Prostate gland (tissue), 2 donors: Measurements from ENCODE around the gene CDK11A.

Source experiments
- POLR2A ChIP-seq: fragments of 450-650 bp; IDR thresholded peaks from one replicate; pipeline ENCODE4 v1.6.1; 2016; ENCODE audit warnings: antibody characterized with exemption, mild to moderate bottlenecking
- POLR2AphosphoS5 ChIP-seq: sonication (generic); formaldehyde crosslinking; IDR thresholded peaks from one replicate; pipeline ENCODE4 v1.6.1; 2017; ENCODE audit warnings: antibody characterized with exemption
- TF ChIP-seq, protein P1 (sequence below), 4 experiments: fragments of 200-600 bp in 2 of 4; fragments of 450-650 bp in 2 of 4; sonication (generic) in 2 of 4; IDR thresholded peaks; 1 replicate in 3 of 4; 2 replicates in 1 of 4; pipeline ENCODE4 v1.5.1; 2016 to 2019; ENCODE audit warnings: antibody characterized with exemption in 4 of 4, mild to moderate bottlenecking in 2 of 4, moderate library complexity in 2 of 4

DNA sequence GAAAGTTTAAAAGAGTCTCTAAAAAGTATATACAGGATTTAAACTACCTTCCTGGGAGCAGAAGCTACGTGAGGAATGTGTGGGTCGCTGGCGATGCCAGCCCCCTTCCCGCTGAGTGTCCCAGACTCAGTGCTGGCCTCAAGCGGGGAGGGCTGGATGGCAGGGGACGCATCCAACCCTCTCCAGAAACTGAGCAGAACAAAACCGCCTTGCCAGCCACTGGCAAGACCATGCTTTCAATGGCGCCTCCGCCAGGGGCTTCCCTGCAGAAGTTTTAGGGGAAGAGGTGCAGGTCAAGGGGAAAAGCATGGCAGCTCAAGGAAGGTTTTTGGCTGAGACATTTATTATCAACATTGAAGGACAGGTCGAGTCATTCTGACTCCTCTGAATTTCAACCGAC is 28.0 kb upstream of the CDK11A start:
- TF ChIP-seq POLR2A (no peak), POLR2AphosphoS5 (no peak)
- TF ChIP-seq, protein P1, sequence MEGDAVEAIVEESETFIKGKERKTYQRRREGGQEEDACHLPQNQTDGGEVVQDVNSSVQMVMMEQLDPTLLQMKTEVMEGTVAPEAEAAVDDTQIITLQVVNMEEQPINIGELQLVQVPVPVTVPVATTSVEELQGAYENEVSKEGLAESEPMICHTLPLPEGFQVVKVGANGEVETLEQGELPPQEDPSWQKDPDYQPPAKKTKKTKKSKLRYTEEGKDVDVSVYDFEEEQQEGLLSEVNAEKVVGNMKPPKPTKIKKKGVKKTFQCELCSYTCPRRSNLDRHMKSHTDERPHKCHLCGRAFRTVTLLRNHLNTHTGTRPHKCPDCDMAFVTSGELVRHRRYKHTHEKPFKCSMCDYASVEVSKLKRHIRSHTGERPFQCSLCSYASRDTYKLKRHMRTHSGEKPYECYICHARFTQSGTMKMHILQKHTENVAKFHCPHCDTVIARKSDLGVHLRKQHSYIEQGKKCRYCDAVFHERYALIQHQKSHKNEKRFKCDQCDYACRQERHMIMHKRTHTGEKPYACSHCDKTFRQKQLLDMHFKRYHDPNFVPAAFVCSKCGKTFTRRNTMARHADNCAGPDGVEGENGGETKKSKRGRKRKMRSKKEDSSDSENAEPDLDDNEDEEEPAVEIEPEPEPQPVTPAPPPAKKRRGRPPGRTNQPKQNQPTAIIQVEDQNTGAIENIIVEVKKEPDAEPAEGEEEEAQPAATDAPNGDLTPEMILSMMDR (IDR thresholded peaks at IDR 0.05), result no peak
